K562 (cell line): ENCODE results near the gene CCDC78. TPM values are rescaled to one million over a fixed set of nuclear protein-coding genes. Genes with fewer than 3 reads are reported as not detected.

Experiments used
- ARNT ChIP-seq, 2 experiments: fragments of 450-650 bp; IDR thresholded peaks; 2 replicates each; pipeline ENCODE4 v1.6.1; 2016; ENCODE audit warnings: mild to moderate bottlenecking in 1 of 2
- E2F5 ChIP-seq: sonication (generic); formaldehyde crosslinking; IDR thresholded peaks from 2 replicates; pipeline ENCODE4 v1.8.0; 2022; ENCODE audit warnings: mild to moderate bottlenecking, missing genetic modification reagents
- ETS2 ChIP-seq: IDR thresholded peaks from 2 replicates; pipeline ENCODE4 v1.6.1; 2016; ENCODE audit warnings: borderline replicate concordance, missing genetic modification characterization, mild to moderate bottlenecking, moderate library complexity, missing compliant biosample characterization; ENCODE audit not compliant: poor library complexity, severe bottlenecking
- FIP1L1 ChIP-seq: fragments of 200-400 bp; formaldehyde crosslinking; IDR thresholded peaks from 2 replicates; pipeline ENCODE4 v1.6.1; 2018; ENCODE audit warnings: mild to moderate bottlenecking, low read depth, low read length; ENCODE audit not compliant: poor library complexity, severe bottlenecking
- IFI16 ChIP-seq: fragments of 250-450 bp; sonication (Bioruptor Pico); IDR thresholded peaks from 2 replicates; pipeline ENCODE4 v2.1.2; 2022; ENCODE audit warnings: mild to moderate bottlenecking, inconsistent platforms
- RBBP5 ChIP-seq: fragments of 200-600 bp; sonication (generic); IDR thresholded peaks from 2 replicates; pipeline ENCODE4 v1.6.1; 2012; ENCODE audit warnings: borderline replicate concordance, mild to moderate bottlenecking, low read length, control low read depth, inconsistent platforms; ENCODE audit not compliant: insufficient read depth, poor library complexity, severe bottlenecking
- XRCC5 ChIP-seq: fragments of 200-400 bp; formaldehyde crosslinking; IDR thresholded peaks from 2 replicates; pipeline ENCODE4 v1.6.1; 2017; ENCODE audit warnings: low read depth, mild to moderate bottlenecking, low read length
- ZNF282 ChIP-seq: sonication (generic); formaldehyde crosslinking; IDR thresholded peaks from 2 replicates; pipeline ENCODE4 v1.8.1; 2023; ENCODE audit warnings: missing genetic modification reagents
- ZNF316 ChIP-seq: fragments of 450-650 bp; IDR thresholded peaks from 2 replicates; pipeline ENCODE4 v1.6.1; 2016
- polyA plus RNA-seq, 8 experiments: library from polyadenylated mRNA; depleted of rRNA in 4 of 8; stranded (reverse) in 5 of 8; unstranded in 3 of 8; fragments of >200 nt; fragmentation: Nextera tagmentation in 2 of 8; fragmentation: Illumina TruSeq in 1 of 8; extraction: Ambion mirVana in 2 of 8; extraction: Trizol in 1 of 8; gene quantifications; 2 replicates each; pipeline versions ENCODE4 v1.2.1 to v1.2.3, GENCODE V29; 2011 to 2014; ENCODE audit warnings: inconsistent platforms in 1 of 8, missing spikeins in 1 of 8
- total RNA-seq, 7 experiments: library from RNA; depleted of rRNA in 6 of 7; stranded (reverse); fragments of >200 nt in 6 of 7; fragmentation: Illumina TruSeq in 2 of 7; extraction: Trizol in 2 of 7; gene quantifications; 2 replicates each; pipeline versions ENCODE4 v1.2.1 to v1.2.3, GENCODE V29; 2011 to 2021; ENCODE audit warnings: low replicate concordance in 1 of 7
- TF ChIP-seq, protein P1 (sequence below): IDR thresholded peaks from 2 replicates; pipeline ENCODE4 v1.6.1; 2016; ENCODE audit warnings: missing genetic modification characterization, missing compliant biosample characterization
- TF ChIP-seq, protein P2 (sequence below): fragments of 450-650 bp; IDR thresholded peaks from 2 replicates; pipeline ENCODE4 v1.6.1; 2016; ENCODE audit warnings: antibody characterized with exemption
- TF ChIP-seq, protein P3 (sequence below): fragments of 450-650 bp; IDR thresholded peaks from 2 replicates; pipeline ENCODE4 v1.6.1; 2014; ENCODE audit warnings: low read depth, mild to moderate bottlenecking, moderate library complexity, borderline replicate concordance
- TF ChIP-seq, protein P4 (sequence below): fragments of 450-650 bp; formaldehyde crosslinking; IDR thresholded peaks from 2 replicates; pipeline ENCODE4 v1.4.0; 2022; ENCODE audit warnings: missing genetic modification characterization

CCDC78 gene
- total and polyA plus RNA-seq, 9 of the 15 experiments (the other 6 are each of a cell fraction or from before 2014, with no cell fraction given) = 0.24 to 17.7 (median 2.9) TPM

- TF ChIP-seq, protein P1, sequence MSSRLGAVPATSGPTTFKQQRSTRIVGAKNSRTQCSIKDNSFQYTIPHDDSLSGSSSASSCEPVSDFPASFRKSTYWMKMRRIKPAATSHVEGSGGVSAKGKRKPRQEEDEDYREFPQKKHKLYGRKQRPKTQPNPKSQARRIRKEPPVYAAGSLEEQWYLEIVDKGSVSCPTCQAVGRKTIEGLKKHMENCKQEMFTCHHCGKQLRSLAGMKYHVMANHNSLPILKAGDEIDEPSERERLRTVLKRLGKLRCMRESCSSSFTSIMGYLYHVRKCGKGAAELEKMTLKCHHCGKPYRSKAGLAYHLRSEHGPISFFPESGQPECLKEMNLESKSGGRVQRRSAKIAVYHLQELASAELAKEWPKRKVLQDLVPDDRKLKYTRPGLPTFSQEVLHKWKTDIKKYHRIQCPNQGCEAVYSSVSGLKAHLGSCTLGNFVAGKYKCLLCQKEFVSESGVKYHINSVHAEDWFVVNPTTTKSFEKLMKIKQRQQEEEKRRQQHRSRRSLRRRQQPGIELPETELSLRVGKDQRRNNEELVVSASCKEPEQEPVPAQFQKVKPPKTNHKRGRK = no peak
- 0 out of 2 replicates have a peak, but pooled peaks have one; percentile 21 for TF ChIP-seq XRCC5
- TF ChIP-seq RBBP5 = no peak
- TF ChIP-seq ETS2 (tag) = no peak
- TF ChIP-seq, protein P2, sequence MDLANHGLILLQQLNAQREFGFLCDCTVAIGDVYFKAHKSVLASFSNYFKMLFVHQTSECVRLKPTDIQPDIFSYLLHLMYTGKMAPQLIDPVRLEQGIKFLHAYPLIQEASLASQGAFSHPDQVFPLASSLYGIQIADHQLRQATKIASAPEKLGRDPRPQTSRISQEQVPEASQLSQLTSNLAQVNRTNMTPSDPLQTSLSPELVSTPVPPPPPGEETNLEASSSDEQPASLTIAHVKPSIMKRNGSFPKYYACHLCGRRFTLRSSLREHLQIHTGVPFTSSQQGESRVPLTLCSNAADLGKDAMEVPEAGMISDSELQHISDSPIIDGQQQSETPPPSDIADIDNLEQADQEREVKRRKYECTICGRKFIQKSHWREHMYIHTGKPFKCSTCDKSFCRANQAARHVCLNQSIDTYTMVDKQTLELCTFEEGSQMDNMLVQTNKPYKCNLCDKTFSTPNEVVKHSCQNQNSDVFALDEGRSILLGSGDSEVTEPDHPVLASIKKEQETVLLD = no peak
- no peak for TF ChIP-seq ZNF282
- TF ChIP-seq ZNF316 = no peak
- TF ChIP-seq E2F5 = no peak
- no peak for TF ChIP-seq ARNT (IDR thresholded peaks at IDR 0.05)
- TF ChIP-seq, protein P3, sequence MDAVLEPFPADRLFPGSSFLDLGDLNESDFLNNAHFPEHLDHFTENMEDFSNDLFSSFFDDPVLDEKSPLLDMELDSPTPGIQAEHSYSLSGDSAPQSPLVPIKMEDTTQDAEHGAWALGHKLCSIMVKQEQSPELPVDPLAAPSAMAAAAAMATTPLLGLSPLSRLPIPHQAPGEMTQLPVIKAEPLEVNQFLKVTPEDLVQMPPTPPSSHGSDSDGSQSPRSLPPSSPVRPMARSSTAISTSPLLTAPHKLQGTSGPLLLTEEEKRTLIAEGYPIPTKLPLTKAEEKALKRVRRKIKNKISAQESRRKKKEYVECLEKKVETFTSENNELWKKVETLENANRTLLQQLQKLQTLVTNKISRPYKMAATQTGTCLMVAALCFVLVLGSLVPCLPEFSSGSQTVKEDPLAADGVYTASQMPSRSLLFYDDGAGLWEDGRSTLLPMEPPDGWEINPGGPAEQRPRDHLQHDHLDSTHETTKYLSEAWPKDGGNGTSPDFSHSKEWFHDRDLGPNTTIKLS = no peak
- TF ChIP-seq IFI16 (CRISPR knock-in tag) = no peak
- TF ChIP-seq, protein P4, sequence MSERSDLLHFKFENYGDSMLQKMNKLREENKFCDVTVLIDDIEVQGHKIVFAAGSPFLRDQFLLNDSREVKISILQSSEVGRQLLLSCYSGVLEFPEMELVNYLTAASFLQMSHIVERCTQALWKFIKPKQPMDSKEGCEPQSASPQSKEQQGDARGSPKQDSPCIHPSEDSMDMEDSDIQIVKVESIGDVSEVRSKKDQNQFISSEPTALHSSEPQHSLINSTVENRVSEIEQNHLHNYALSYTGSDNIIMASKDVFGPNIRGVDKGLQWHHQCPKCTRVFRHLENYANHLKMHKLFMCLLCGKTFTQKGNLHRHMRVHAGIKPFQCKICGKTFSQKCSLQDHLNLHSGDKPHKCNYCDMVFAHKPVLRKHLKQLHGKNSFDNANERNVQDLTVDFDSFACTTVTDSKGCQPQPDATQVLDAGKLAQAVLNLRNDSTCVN (CRISPR knock-in tag) = no peak
- TF ChIP-seq FIP1L1 = peak; percentile 2
Measured at GRCh38 chr16:740459-740763, 14.2 kb upstream of the CCDC78 start (continued).
